ENCODE measurements around the gene AARS2. TPM values are rescaled to one million over a fixed set of nuclear protein-coding genes. Genes with fewer than 3 reads are reported as not detected.
A peak's percentile ranks its signal among the peaks of the same experiment; 100 is the strongest.

Gene AARS2
- total RNA-seq, 1 donor from 2014 or later = 10.7 TPM

DNA sequence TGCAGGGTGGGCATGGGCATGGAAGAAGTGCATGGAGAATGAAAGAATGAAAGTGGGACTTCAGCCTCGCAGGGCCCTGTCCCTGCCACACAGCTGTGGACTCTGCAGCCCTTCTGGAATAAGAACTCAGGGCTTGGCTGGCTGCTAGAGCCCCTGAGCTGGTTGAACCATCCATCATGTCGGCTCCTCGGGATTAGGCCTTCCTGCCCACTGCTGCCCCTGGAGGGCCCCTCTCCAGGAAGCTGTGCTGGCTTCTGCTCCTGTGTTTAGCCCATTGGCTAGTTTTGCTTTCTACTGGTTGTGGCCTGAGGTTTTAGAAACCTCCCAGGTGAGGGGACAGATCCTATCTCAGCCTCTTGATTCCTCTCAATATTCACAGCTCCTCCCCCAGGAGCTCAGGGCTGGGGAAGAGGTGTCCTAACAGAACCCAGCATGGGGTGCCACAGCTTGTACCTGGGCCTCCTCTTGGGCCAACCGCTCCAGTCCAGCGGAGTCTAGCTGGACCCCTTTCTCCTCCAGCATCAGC lies 7.9 kb downstream of the AARS2 start:
- DNase-seq = no peak
- no peak for ATAC-seq (ENCODE audit: poor library complexity)
- intact Hi-C loops (cut with DNase I) = loop anchor here (5.0 kb wide), 1 partner anchor 38 kb away; the partner anchor contains the start of gene NFKBIE

- peak; percentile 32 for ATAC-seq (ENCODE audit: poor library complexity)
- intact Hi-C loops (cut with DNase I) = loop anchor here (5.0 kb wide), 1 partner anchor 37 kb away; the partner anchor contains the start of gene NFKBIE
- no peak for DNase-seq
Measured at GRCh38 chr6:44304282-44305199, 8.6 kb downstream of the AARS2 start.

- intact Hi-C loops (cut with DNase I) = no loop called here
- DNase-seq (no peak), ATAC-seq (ENCODE audit: poor library complexity) (no peak)
Measured at GRCh38 chr6:44303842-44304241, 9.3 kb downstream of the AARS2 start.

GRCh38 chr6:44302856-44303255 lies 10.3 kb downstream of the AARS2 start:
- ATAC-seq (ENCODE audit: poor library complexity) (no peak), DNase-seq (no peak)
- intact Hi-C loops (cut with DNase I) = no loop called here

GRCh38 chr6:44301782-44302564 lies 11.2 kb downstream of the AARS2 start:
- intact Hi-C loops (cut with DNase I) = no loop called here
- DNase-seq = no peak
- no peak for ATAC-seq (ENCODE audit: poor library complexity)

DNA sequence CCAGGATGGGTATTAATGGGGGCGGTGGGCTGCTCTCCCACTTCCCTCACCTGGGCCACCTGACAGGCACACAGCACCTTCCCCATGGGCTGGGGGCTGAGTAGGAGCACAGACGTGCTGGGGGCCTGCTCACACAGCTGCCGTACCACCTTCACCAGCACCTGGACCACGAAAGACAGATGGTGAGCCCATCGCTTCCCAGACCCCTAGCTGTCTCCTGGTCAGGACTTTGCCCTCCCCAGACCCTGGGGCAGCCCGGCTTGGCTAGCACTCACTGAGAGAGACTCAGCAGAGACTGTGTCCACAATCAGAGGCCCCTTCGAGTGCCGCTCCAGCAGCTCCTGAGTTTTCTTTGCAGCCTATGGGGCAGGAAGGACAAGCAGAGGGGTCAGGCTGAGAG lies 12.0 kb downstream of the AARS2 start:
- DNase-seq = no peak
- ATAC-seq (ENCODE audit: poor library complexity) = no peak
- intact Hi-C loops (cut with DNase I) = no loop called here

DNA sequence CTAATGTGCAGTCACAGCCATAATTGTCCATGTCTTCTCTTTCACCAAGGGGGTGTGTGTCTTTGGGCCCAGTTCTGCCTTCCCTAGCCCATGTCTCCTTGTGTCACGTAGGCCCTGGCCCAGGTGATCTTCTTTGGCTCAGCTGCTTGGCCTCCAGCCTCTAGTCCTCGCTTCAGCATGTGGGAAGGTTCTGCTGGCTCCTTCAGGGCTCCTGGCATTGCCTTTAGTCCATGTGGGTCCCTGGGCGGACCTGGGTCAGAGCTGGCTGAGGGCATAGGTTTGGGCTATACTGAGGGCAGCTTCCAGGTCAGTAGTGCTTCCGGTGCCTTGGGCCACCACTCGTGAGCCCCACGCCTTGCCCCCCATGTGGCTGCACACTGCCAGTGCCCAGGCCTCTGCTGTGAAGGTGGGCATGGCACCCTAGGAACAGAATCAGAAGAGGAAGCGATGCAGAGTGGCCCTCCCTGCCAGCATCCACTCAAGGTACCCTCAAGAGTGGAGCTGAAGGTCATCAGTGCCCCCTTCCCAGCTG lies 12.8 kb downstream of the AARS2 start:
- ATAC-seq (ENCODE audit: poor library complexity) (no peak), DNase-seq (no peak)
- intact Hi-C loops (cut with DNase I) = no loop called here

DNA sequence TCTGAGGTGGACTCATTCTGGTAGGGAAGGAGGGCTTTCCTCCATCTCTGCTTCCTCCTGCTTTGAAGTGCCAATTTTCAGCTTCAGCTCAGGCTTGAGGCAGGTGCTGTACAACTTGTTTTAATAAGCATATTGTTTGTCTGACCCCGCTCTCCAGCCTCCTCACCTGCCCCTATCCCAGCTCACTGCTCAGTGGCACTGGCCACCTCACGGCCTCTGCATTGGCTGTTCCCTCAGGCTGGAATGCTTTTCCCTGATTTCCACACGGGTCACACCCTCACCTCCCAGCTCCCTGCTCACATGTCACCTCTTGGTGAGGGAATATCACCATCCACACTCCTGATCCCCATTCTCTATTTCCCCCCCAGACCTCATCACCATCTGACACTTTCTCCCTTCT lies 14.3 kb downstream of the AARS2 start:
- ATAC-seq (ENCODE audit: poor library complexity) (no peak), DNase-seq (no peak)
- intact Hi-C loops (cut with DNase I) = no loop called here

DNA sequence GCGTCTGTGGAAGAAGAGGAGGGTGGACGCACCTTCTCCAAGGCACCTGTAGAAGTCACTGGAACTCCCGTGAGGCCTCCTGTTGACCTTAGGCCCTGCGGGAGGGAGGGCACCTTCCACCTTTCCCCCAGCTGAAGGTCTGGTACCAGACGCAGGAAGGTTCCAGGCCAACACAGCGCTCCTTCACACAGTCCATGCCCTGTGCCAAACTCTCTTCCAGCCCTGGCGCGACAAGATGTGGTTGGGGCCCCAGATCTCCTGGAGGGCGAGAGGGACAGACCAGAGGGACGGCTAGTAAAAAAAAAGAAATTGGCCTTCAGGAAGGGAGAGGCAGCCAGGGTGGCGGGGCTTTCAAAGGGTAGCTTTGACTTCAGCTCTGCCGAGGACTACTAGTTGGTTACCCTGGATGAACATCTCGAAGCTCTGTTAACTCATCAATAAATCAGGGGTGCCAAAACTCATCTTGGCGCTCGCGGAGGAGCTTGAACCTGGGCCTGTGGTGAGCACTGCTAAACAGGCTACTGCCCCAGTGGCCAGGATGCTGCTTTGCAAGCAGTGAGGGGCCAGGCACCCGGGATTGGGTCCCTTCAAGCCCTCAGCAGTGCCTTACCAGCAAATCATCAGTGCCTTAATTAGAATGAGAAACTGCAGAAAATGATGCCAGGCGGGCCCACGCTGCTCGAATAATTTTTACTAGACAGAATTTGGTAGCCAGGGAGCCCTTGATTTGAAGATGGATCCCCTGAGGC lies 14.9 kb downstream of the AARS2 start:
- DNase-seq (no peak), ATAC-seq (ENCODE audit: poor library complexity) (peak; percentile 18)
- intact Hi-C loops (cut with DNase I) = no loop called here

- intact Hi-C loops (cut with DNase I) = no loop called here
- ATAC-seq (ENCODE audit: poor library complexity) (peak; percentile 84), DNase-seq (peak; percentile 70)
Measured at GRCh38 chr6:44297063-44298038, 15.8 kb downstream of the AARS2 start.

DNA sequence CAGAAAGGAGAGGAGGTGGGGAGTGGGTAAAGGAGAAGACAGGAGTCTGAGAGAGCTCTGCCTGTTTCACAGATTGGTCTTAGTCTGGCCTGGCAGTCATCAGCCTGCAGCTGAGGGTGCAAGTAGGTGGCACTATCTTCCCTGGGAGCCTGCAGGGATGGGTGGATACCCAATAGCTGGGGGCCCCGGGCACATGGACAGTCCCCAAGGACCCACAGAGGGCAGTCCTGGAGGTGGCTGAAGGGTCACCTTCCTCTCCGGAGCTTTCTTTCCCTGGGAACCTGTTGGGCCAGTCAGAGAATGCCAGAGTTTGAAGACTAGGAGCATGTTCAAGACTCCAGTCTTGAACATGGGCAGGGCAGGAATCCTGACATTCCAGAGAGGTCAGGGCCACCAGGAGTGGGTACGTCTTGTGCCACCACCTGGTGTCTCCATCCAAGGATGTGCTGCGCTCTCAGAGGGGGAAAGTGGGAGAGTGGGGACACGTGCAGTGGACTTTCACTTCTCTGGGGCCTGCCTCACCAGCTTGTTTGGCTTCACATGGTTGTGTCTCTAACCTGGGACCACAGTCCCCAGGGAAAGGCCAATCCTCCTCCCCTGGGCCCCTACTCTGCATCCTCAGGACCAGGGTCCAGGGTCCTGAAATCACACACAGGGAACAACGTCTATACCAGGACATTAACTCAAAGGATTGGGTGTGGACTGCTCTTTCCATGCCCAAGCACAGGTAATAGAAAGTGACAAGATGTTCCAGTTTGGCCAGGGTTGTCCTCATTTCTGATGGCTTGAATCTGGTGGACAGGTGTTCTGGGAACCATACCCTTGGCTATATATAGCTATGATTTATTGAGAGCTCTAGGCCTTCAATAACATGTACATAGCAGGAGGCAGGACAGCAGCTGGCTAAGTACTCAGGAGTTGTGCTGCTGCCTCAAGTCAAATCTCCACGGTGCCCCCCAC lies 18.0 kb downstream of the AARS2 start:
- intact Hi-C loops (cut with DNase I) = no loop called here
- ATAC-seq (ENCODE audit: poor library complexity) (no peak), DNase-seq (no peak)

- no peak for ATAC-seq (ENCODE audit: poor library complexity)
- intact Hi-C loops (cut with DNase I) = no loop called here
- DNase-seq = no peak
Measured at GRCh38 chr6:44292661-44293365, 20.3 kb downstream of the AARS2 start.

DNA sequence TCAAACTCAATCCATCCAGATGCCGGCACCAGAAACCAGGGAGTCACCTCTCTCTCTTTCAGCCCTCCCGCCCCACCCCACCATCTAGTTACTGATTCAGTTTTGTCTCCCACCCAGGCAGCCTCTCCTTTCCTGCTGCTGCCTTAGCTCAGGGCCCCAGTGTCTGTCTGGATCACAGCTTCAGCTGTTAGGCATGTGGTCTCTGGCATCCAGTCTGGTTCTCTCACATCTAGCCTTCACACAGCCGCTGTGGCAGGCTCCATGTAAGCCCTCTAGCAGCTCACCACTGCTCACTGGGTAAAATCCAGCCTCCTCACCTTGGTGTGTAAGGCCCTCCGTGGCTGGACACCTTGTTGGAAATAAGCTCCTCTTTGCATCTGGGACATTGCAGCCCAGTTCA lies 21.3 kb downstream of the AARS2 start:
- no peak for DNase-seq
- intact Hi-C loops (cut with DNase I) = no loop called here

DNA sequence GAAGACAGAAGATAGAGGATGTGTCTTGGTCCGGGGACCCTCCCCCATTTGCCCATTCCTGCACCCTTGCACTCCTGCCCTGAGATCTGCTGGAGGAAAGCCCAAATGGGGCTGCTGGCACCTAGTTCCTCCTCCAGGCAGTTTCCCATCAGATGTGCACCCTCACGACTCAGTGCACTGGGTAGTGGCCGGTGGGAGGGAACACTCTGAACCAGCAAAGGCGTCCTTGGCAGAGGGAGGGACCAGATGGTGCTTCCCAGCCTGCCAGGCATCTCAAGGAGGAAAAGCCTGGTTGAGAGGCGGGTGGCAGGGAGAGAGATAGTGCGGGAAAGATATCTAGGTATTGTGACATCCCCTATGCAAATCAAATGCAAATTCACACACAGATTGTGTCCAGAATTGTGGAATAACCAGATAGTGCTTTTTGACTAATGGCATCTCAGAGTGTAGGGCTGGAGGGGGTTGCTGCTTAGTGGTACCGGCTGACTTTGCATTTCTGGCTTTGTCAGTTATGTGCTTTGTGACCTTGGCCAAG lies 23.4 kb downstream of the AARS2 start:
- ATAC-seq (ENCODE audit: poor library complexity) (no peak), DNase-seq (no peak)
- intact Hi-C loops (cut with DNase I) = no loop called here

More for the DNA sequence above, 21.3 kb downstream of the AARS2 start:
- ATAC-seq (ENCODE audit: poor library complexity) = no peak

DNA sequence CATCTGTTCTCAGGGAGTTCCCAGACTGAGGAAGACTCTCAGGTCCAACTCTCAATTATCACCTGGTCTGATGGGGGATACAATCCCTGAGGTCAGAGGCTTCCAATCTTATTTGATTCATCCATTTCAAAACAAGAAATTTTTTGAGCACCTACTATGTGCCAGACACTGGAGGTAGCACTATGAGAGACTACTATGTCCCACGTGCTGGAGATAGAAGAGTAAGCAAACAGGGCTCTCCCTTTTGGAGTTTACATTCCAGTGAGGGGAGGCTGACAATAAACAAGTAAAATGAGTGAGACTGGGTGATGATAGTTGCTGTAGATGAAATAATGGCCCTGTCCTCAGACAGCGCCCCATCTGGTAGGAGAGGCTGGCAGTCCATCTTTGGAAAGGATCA lies 26.4 kb downstream of the AARS2 start:
- DNase-seq (no peak), ATAC-seq (ENCODE audit: poor library complexity) (no peak)
- intact Hi-C loops (cut with DNase I) = no loop called here

GRCh38 chr6:44286285-44286565 lies 26.9 kb downstream of the AARS2 start:
- DNase-seq = no peak
- intact Hi-C loops (cut with DNase I) = no loop called here
- ATAC-seq (ENCODE audit: poor library complexity) = no peak

Data from Right ventricle myocardium superior (tissue), 1 donor.